HG02885 (cell line): ENCODE results near the gene PARP2.
"Not testable (repeated sequence)": the region's sequence is repeated elsewhere in the genome, so short reads cannot be mapped to it uniquely, and the experiment has no call there.

Source experiments
- ATAC-seq: cut with Tn5 transposase; IDR thresholded peaks from one replicate; pipeline ENCODE4 v1.9.1; 2021; ENCODE audit warnings: mild to moderate bottlenecking; ENCODE audit not compliant: unreplicated experiment, poor library complexity

PARP2 gene

GRCh38 chr14:20345366-20345765, 1.9 kb downstream of the PARP2 start:
- ATAC-seq, result no peak

DNA sequence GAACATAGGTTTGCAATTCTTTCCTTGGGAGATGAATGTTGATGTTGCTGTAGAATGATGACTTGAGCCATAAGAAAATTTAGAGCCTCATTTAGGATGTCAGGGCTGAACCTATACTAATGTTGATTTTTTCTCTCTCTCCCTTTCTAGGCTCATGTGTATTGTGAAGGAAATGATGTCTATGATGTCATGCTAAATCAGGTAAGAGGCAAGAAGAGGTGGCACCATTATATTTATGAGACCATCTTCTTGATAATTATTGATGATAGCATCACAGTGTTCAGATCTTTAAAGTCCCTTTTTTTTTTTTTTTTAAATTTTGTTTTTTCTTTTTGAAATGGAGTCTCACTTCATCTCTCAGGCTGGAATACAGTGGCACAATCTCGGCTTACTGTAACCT, 3.3 kb downstream of the PARP2 start:
- ATAC-seq, result no peak

GRCh38 chr14:20347747-20348146, 4.3 kb downstream of the PARP2 start:
- ATAC-seq, result no peak

GRCh38 chr14:20350282-20350681, 6.8 kb downstream of the PARP2 start:
- ATAC-seq, result no peak

- ATAC-seq, result no peak
Measured at GRCh38 chr14:20350860-20351259, 7.4 kb downstream of the PARP2 start.

GRCh38 chr14:20356422-20356821, 13.0 kb downstream of the PARP2 start:
- no peak for ATAC-seq

DNA sequence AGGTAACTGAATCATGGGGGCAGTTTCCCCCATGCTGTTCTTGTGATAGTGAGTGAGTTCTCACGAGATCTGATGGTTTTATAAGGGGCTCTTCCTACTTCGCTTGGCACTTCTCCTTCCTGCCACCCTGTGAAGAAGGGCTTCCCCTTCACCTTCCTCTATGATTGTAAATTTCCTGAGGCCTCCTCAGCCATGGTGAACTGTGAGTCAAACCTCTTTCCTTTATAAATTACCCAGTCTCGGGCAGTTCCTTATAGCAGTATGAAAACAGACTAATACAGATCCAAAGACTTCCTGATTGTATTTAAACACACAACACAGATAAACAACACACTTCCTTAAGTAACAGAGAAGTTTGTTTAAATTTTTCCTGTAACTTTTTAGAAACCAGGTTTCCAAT, 15.0 kb downstream of the PARP2 start:
- ATAC-seq, result not testable (repeated sequence)

DNA sequence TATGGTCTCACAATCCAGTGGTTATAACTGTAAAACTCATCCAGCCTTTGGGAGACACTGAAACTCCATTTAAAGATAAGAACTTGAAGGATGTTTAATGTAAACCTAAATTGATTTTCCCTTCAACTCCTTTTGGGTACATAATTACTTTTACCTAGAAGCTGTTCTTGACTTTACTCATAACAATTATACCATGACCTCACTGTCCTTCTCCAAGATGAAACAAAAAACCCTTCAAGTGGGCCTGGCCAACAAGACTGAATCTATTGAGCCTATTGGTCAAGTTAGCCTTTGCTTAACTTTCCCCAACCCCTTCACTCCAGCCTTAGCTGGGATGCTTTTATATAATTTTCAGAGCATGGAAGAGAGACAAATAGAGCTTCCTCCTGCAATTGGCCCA, 22.5 kb downstream of the PARP2 start:
- ATAC-seq, result no peak

- no peak for ATAC-seq
Measured at GRCh38 chr14:20372796-20373195, 29.4 kb downstream of the PARP2 start.

GRCh38 chr14:20375471-20375870, 32.0 kb downstream of the PARP2 start:
- ATAC-seq, result no peak

GRCh38 chr14:20376071-20376588, 32.7 kb downstream of the PARP2 start:
- no peak for ATAC-seq

DNA sequence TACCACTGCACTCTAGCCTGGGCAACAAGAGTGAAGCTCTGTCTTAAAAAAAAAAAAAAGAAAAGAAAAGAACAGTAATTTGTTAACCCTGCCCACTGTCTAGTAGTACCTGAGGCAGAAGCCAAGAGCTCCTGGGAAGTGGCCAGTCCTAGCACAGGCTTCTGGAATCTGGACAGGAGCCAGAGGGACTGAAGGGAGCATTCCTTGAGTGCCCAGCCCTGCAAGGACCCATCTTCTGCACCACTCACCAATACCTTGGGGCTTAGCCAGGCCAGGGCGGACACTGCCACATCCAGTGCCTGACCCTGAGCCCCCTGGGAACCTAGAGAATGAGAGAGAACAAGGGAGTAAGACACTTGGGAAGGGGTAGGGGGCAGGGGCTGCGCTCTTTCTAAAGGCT, 33.7 kb downstream of the PARP2 start:
- ATAC-seq, result no peak

- ATAC-seq, result no peak
Measured at GRCh38 chr14:20379743-20380142, 36.3 kb downstream of the PARP2 start.

GRCh38 chr14:20380681-20381080, 37.2 kb downstream of the PARP2 start:
- no peak for ATAC-seq

DNA sequence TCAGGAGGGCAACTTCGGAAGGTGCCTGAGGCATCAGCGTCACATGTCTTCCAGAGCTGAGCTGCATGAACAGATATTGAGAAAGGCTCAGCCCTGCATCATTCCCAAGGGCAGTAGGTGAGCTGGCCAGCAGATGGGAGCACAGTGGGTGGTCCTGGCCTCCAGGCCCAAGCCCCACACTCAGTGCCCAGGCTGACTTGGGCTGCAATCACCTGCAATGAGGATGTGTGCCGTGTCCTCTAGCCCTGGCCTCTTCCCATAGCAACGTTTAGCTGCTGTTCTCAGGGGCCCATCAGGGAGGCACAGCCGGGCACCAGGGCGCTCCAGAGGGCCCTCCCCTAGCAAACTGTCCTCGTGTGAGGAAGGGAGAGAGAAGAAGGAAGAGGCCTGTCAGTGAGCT, 37.9 kb downstream of the PARP2 start:
- ATAC-seq, result no peak

GRCh38 chr14:20382526-20382925, 39.1 kb downstream of the PARP2 start:
- no peak for ATAC-seq

DNA sequence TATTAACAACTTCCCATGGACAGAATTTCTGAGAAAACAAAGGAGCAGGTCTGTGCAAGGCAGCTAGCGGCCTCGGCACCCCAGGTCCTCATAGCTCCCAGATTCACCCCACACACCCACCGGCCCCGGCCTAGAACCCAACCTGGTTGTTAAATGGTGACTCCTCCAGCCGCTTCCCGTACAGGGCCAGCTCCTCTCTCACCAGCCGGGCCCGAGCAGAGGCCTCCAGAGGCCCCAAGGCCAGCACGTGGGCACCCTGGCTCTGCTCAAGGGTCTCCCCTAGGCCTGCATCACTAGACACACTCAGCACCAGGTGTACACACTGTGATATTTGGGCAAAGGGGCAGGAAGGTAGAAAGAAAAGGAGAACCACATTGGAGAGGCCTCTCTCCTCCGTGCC, 39.6 kb downstream of the PARP2 start:
- ATAC-seq, result no peak

GRCh38 chr14:20383636-20384035, 40.2 kb downstream of the PARP2 start:
- no peak for ATAC-seq

DNA sequence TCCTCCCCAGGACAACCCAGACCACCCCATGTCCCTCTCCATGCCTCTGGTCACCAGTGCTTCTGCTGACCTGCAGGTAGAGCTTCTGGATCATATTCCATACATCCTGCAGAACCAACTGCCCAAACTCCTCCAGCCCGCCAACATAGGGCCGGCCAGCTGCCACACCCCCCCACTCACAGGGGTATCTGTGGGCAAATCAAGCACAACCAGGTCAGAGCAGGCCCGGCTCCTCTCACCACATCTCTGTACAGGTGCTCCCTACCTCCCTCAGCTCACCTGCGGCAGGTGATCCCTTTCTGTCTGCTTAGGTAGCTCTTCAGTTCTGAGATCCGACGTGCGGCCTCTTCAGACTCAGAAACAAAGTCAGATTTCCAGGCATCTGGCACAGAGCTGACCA, 40.9 kb downstream of the PARP2 start:
- ATAC-seq, result no peak

GRCh38 chr14:20384886-20385285, 41.5 kb downstream of the PARP2 start:
- ATAC-seq, result no peak

- no peak for ATAC-seq
Measured at GRCh38 chr14:20386276-20386855, 42.9 kb downstream of the PARP2 start.

DNA sequence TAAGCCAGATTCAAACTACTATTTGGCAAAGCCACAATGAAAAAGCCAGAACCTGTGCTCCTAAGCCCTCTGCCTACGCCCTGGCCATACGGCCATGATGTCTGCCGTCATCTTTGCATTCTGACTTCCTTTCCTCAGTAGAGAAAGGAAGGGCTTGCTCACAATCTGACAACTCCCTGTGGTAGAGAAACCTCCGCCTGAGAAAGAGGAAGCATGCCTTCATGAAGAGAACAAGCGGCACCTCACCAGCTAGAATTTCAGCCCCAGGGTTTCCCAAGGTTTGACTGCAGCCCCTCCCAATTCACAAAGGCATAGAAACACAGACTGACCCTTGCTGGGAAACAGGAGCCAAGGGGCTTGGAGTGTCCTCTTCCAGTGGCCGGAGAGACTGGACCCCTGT, 44.1 kb downstream of the PARP2 start:
- ATAC-seq, result peak; percentile 75

DNA sequence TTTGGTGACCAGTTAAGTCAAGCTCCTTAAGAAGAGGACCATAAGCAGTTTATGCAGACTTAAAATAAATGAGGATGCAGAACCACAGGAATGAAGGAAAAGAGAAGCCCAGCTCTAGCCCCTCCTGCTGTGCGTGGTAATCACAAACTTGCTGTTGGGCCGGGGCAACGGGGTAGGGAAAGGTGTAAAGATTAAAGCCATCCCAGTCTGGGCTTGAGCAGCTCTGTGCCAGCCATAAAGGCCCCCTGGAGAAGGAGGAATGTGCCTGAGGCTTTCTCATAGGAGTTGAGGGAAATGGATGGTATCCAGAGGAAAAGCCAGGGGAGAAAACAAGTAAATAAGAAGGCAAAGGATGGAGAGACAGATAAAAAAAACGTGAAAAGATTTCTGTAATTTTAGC, 44.7 kb downstream of the PARP2 start:
- ATAC-seq, result no peak
